GM12873 (cell line): Measurements from ENCODE around the gene ZNF618.

Experiments
- CTCF ChIP-seq: IDR thresholded peaks from 2 replicates; pipeline ENCODE4 v1.5.1; 2012; ENCODE audit warnings: low read depth, mild to moderate bottlenecking, moderate library complexity, low read length, control low read depth; ENCODE audit not compliant: insufficient read depth; ENCODE audit errors: missing control alignments

The ZNF618 gene

GRCh38 chr9:114050646-114051045, 174.5 kb downstream of the ZNF618 start:
- no peak for TF ChIP-seq CTCF

DNA sequence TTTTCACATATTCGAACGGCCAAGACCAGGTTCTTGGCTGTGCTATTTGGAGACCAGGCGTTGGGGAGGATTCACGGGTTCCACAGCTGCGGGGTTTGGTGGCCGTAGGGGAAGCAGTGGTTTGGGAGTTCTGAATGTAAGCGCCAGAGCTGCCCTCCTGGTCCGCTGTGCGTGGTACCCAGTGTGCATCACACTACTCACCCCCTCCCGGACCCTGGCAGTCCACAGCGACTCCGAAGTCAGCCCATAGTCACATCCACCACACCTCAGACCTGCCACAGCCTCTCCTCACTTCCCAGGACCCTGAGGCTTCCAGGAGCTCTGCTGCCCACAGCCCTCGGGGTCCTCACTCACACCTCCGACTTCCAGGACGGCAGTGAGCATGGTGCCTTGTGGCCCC, 175.2 kb downstream of the ZNF618 start:
- TF ChIP-seq CTCF = no peak

GRCh38 chr9:114051706-114052105, 175.6 kb downstream of the ZNF618 start:
- TF ChIP-seq CTCF = no peak

DNA sequence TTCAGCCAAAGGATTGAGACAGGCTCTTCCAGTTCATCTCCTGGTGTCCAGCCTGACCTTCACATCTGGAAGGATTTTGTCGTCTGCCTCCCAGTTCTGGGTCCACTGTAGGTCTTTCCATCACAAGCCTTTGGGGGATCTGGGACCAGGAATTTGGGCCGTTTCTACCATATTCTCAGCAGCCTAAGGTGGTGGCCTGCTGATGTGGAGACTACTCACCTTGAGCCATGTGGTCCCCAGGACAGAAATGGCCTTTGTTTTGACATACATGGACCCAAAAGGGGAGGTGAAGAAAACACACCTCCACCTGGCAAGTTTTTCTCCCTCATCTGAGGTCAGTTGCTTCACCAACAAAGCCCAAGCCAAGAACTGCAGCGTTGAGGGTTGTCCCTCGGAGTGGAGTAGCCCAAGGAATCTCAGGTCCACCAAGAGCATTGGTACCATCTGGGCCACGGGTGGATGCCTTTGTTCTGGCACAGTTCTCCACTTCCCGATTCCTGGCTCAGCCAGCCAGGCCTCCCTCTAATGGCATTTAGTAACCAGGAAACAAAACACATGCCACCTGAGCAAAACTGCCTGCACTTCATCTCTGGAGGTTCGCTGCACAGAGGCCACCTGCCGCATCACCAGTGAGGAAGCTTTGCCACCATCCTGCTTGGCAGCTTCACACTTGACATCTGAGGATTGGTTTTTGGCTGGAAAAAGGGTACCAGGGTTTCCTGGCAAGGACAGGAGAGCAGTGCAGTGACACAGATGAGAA, 177.3 kb downstream of the ZNF618 start:
- no peak for TF ChIP-seq CTCF

DNA sequence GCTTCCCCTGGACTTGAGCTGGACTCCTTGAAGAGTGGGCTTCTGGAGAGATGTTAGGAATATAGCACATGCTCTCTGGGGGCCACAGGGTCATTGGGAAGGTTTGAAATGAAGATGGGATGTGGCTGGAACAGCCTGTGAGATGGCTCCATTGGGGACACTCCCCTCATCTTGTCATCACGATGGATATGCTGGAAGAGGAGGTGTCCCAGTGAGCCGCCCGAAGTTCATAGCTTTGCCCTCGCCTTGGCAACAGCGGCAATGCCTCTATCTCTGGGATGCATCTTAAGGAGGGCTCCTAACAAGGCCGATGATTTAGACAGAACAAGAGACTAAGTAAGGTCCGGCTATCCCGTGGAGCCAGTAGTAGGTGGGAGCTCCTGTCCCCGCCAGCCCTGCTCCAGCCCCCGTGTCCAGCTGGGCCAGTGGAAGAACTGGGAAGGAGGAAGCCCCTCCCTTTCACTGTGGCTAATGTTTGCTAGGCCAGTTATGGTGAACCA, 178.1 kb downstream of the ZNF618 start:
- no peak for TF ChIP-seq CTCF

DNA sequence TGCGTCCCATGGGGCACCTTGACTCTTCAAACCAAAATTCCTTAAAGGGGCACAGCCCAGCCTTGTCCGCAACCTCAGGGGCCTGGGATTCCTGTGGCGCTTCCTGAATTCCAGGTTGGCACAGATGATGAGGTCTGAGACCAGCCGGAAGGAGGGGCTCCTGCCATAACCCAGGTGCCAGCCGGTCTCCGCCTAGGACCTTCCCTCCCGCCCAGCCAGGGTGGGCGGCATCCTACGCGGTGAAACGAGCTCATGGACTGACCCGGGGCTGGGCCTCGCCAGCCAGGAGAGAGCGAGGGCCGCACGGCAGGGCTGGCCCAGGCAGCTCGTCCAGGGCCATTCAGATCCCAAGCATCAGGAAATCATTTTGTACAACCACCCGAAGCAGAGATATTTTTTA, 179.0 kb downstream of the ZNF618 start:
- no peak for TF ChIP-seq CTCF

- TF ChIP-seq CTCF = no peak
These were observed 179.8 kb downstream of the ZNF618 start for GRCh38 chr9:114055894-114056293.
